ENCODE measurements around the gene RPGRIP1L.

RPGRIP1L gene

GRCh38 chr16:53664724-53665345 lies 38.8 kb downstream of the RPGRIP1L start:
- no peak for FAIRE-seq
- no peak for DNase-seq (ENCODE audit: insufficient read length, low spot score)
- no peak for TF ChIP-seq CTCF (IDR thresholded peaks at IDR 0.05; ENCODE audit: insufficient read depth, missing control alignments)

- no peak for FAIRE-seq
- no peak for DNase-seq (ENCODE audit: insufficient read length, low spot score)
- no peak for TF ChIP-seq CTCF (IDR thresholded peaks at IDR 0.05; ENCODE audit: insufficient read depth, missing control alignments)
Observed at GRCh38 chr16:53662072-53662471, 41.6 kb downstream of the RPGRIP1L start.

- no peak for TF ChIP-seq CTCF (IDR thresholded peaks at IDR 0.05; ENCODE audit: insufficient read depth, missing control alignments)
- FAIRE-seq (no peak), DNase-seq (ENCODE audit: insufficient read length, low spot score) (no peak)
Observed at GRCh38 chr16:53654946-53655345, 48.7 kb downstream of the RPGRIP1L start.

GRCh38 chr16:53651357-53651756 lies 52.3 kb downstream of the RPGRIP1L start:
- no peak for TF ChIP-seq CTCF (IDR thresholded peaks at IDR 0.05; ENCODE audit: insufficient read depth, missing control alignments)
- DNase-seq (ENCODE audit: insufficient read length, low spot score) (no peak), FAIRE-seq (no peak)

- FAIRE-seq (no peak), DNase-seq (ENCODE audit: insufficient read length, low spot score) (no peak)
- TF ChIP-seq CTCF (IDR thresholded peaks at IDR 0.05; ENCODE audit: insufficient read depth, missing control alignments): no peak
Observed at GRCh38 chr16:53646506-53646905, 57.2 kb downstream of the RPGRIP1L start.

GRCh38 chr16:53643474-53643873 lies 60.2 kb downstream of the RPGRIP1L start:
- DNase-seq (ENCODE audit: insufficient read length, low spot score) (no peak), FAIRE-seq (no peak)
- no peak for TF ChIP-seq CTCF (IDR thresholded peaks at IDR 0.05; ENCODE audit: insufficient read depth, missing control alignments)

GRCh38 chr16:53642094-53642493 lies 61.6 kb downstream of the RPGRIP1L start:
- no peak for TF ChIP-seq CTCF (IDR thresholded peaks at IDR 0.05; ENCODE audit: insufficient read depth, missing control alignments)

More at GRCh38 chr16:53642094-53642493, 61.6 kb downstream of the RPGRIP1L start:
- no peak for DNase-seq (ENCODE audit: insufficient read length, low spot score)
- FAIRE-seq: no peak
